ENCODE measurements around the gene BAZ2A. TPM values are rescaled to one million over a fixed set of nuclear protein-coding genes. Genes with fewer than 3 reads are reported as not detected.
A peak's percentile ranks its signal among the peaks of the same experiment; 100 is the strongest.

Gene BAZ2A
- polyA plus RNA-seq, 3 donors, result 8.9 to 86.0 (median 21.1) TPM

DNA sequence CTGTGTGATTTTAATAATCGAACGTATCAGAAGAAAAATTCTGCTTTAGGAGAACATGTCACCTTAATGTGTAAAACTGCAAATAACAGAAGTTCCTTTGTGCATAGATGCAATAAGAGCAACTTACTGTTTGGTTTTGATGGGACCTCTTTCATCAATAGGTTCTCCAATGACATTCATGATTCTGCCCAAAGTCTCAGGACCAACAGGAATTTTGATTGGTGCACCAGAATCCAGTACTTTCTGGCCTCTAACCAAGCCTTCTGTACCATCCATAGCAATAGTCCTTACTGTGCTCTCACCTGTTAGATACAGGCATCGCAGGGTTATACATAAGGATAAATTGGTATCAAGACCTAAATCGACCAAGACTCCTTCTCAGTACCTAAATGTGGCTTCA is 14.5 kb upstream of the BAZ2A start:
- Mint-ChIP-seq H3K27me3 (ENCODE audit: low read depth in 3 of 3) (peaks cover 0 to 3% (median 2%) of the 10 kb centered on the region in 3 donors), H3K27ac (peak overlapping the region in 6 of 7 donors; percentile 93 to 99 (median 96)), H3K4me3 (peak overlapping the region; percentile 97 to 99), H3K4me1 (peaks cover 31% of the 10 kb centered on the region), H3K9me3 (no peaks in the 10 kb centered on the region), H3K36me3 (peaks cover 40 to 44% of the 10 kb centered on the region in 2 donors)
- 80% methylated on average over 2 of the region's 4 CpGs for WGBS (ENCODE audit: insufficient coverage)
- Histone ChIP-seq H3K4me2 (replicated peaks; ENCODE audit: extremely low read depth, low read length, poor library complexity, severe bottlenecking) (peak overlapping the region; percentile 91), H3K79me2 (ENCODE audit: insufficient read depth, low read length) (peaks cover 61% of the 10 kb centered on the region), H2AFZ (ENCODE audit: insufficient read depth, low read depth, low read length, poor library complexity, severe bottlenecking) (peak overlapping the region; percentile 71), H3K4me1 (ENCODE audit: control insufficient read depth in 1 of 2, insufficient read depth in 2 of 2, low read length in 2 of 2) (peaks cover 27 to 38% of the 10 kb centered on the region in 2 donors), H4K20me1 (ENCODE audit: insufficient read depth, low read length) (peaks cover 46% of the 10 kb centered on the region), H3K9ac (ENCODE audit: insufficient read depth, low read length, poor library complexity, severe bottlenecking) (peak overlapping the region; percentile 92), H3K9me3 (replicated peaks in 1 of 2; ENCODE audit: control insufficient read depth in 1 of 2, insufficient read depth in 1 of 2, low read length in 2 of 2) (no peaks in the 10 kb centered on the region), H3K27ac (ENCODE audit: low read depth in 1 of 2, low read length in 2 of 2) (peak overlapping the region in 1 of 2 donors; percentile 94), H3K27me3 (ENCODE audit: control insufficient read depth in 2 of 2, insufficient read depth in 2 of 2, low read length in 2 of 2) (no peaks in the 10 kb centered on the region), H3K36me3 (replicated peaks in 1 of 2; ENCODE audit: control insufficient read depth in 1 of 2, insufficient read depth in 2 of 2, low read length in 2 of 2) (peaks cover 45% of the 10 kb centered on the region in 2 donors), H3K4me3 (replicated peaks in 1 of 3; ENCODE audit: low read depth in 2 of 3, low read length in 3 of 3) (peak overlapping the region; percentile 86 to 94 (median 91))
- DNase-seq, result no peak
- TF ChIP-seq, protein P1, sequence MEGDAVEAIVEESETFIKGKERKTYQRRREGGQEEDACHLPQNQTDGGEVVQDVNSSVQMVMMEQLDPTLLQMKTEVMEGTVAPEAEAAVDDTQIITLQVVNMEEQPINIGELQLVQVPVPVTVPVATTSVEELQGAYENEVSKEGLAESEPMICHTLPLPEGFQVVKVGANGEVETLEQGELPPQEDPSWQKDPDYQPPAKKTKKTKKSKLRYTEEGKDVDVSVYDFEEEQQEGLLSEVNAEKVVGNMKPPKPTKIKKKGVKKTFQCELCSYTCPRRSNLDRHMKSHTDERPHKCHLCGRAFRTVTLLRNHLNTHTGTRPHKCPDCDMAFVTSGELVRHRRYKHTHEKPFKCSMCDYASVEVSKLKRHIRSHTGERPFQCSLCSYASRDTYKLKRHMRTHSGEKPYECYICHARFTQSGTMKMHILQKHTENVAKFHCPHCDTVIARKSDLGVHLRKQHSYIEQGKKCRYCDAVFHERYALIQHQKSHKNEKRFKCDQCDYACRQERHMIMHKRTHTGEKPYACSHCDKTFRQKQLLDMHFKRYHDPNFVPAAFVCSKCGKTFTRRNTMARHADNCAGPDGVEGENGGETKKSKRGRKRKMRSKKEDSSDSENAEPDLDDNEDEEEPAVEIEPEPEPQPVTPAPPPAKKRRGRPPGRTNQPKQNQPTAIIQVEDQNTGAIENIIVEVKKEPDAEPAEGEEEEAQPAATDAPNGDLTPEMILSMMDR (IDR thresholded peaks at IDR 0.05), result no peak
- intact Hi-C loops (cut with micrococcal nuclease), result loop anchor here (5.0 to 10.0 kb wide), 3 partner anchors 43 to 80 kb away; partner anchors contain the start of genes PTGES3 (in 2 of the 2) and NACA (in 1 of the 2)

DNA sequence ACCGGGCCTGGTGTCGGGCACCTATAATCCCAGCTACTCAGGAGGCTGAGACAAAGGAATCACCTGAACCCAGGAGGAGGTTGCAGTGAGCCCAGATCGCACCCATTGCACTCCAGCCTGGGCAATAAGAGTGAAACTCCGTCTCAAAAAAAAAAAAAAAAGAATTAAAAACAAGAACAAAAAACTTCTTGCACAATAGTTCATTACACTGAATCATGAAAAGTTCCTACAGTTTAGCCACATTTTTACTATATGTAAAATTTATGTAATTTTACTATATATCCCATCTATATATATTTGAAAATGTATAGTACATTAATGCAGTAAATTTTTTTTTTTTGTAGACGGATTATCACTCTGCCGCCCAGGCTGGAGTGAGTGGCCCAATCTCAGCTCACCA is 11.1 kb upstream of the BAZ2A start:
- peak in 2 of 3 donors; percentile 10 to 28 for DNase-seq
- Histone ChIP-seq H3K79me2 (ENCODE audit: insufficient read depth, low read length) (peaks cover 78% of the 10 kb centered on the region), H3K36me3 (replicated peaks in 1 of 2; ENCODE audit: control insufficient read depth in 1 of 2, insufficient read depth in 2 of 2, low read length in 2 of 2) (peaks cover 67 to 70% of the 10 kb centered on the region in 2 donors), H3K9me3 (replicated peaks in 1 of 2; ENCODE audit: control insufficient read depth in 1 of 2, insufficient read depth in 1 of 2, low read length in 2 of 2) (no peaks in the 10 kb centered on the region), H3K27ac (ENCODE audit: low read depth in 1 of 2, low read length in 2 of 2) (peak overlapping the region in 1 of 2 donors; percentile 9), H4K20me1 (ENCODE audit: insufficient read depth, low read length) (peaks cover 66% of the 10 kb centered on the region), H3K9ac (ENCODE audit: insufficient read depth, low read length, poor library complexity, severe bottlenecking) (no peak overlapping the region), H3K27me3 (ENCODE audit: control insufficient read depth in 2 of 2, insufficient read depth in 2 of 2, low read length in 2 of 2) (no peaks in the 10 kb centered on the region), H3K4me3 (replicated peaks in 1 of 3; ENCODE audit: low read depth in 2 of 3, low read length in 3 of 3) (no peak overlapping the region), H3K4me2 (replicated peaks; ENCODE audit: extremely low read depth, low read length, poor library complexity, severe bottlenecking) (no peak overlapping the region), H3K4me1 (ENCODE audit: control insufficient read depth in 1 of 2, insufficient read depth in 2 of 2, low read length in 2 of 2) (peaks cover 42 to 58% of the 10 kb centered on the region in 2 donors), H2AFZ (ENCODE audit: insufficient read depth, low read depth, low read length, poor library complexity, severe bottlenecking) (no peak overlapping the region)
- intact Hi-C loops (cut with micrococcal nuclease), result loop anchor here in 1 of 2 donors (10.0 kb wide), 1 partner anchor 84 kb away; the partner anchor contains the start of gene NACA
- peaks cover 0 to 3% (median 2%) of the 10 kb centered on the region in 3 donors for H3K27me3 Mint-ChIP-seq (ENCODE audit: low read depth in 3 of 3)
- no peaks in the 10 kb centered on the region for H3K9me3 Mint-ChIP-seq
- H3K4me1 Mint-ChIP-seq, result peaks cover 52% of the 10 kb centered on the region
- H3K36me3 Mint-ChIP-seq, result peaks cover 61 to 67% of the 10 kb centered on the region in 2 donors
- H3K4me3 Mint-ChIP-seq, result no peak overlapping the region
- peak overlapping the region in 6 of 7 donors; percentile 37 to 86 (median 64) for H3K27ac Mint-ChIP-seq
- WGBS (ENCODE audit: insufficient coverage), result 90% methylated on average over 2 of the region's 6 CpGs
- TF ChIP-seq, protein P1 (IDR thresholded peaks at IDR 0.05), result no peak

All from CD14-positive monocyte (primary cell).